Measurements from ENCODE around the gene OXER1.

DNA sequence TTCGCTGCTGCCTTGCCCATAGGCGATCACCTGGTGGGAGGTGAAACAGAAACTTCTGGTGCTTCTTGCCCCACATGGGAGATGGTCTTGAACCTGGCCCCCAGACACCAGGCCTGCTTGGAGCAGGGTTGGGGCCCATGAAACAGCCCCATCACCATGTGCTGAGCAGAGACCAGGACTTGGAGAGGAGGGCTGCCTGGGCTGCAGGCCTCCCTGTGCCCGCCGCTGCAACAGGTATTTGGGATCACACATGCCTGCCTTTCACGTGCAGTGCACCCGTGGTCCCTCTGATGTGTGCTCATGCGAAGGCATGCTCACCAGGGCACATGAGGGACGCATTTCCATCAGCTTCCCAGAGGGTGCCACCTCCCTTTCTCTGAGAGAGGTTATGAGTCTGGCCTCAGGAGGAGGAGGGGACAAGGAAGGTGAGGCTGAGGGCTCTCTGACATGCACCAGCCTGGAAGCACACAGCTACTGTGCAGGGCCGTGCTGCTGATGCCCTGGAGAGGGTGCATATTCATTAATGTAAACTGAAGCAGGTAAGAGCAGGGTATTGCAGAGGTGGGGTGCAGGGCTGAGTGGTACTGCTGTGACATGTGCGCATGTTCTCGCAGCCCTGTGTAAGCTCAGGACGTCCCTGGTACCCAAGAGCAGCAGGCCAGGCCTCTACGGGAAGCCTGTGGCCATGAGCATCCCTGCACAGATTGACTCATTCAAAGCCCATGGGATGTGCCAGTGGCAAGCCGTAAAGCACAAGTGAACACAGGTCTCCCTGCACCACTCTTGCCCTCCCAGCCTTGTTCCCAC lies 4.2 kb upstream of the OXER1 start:
- no peak for TF ChIP-seq EP300 (IDR thresholded peaks at IDR 0.05)
- TF ChIP-seq, protein P1, sequence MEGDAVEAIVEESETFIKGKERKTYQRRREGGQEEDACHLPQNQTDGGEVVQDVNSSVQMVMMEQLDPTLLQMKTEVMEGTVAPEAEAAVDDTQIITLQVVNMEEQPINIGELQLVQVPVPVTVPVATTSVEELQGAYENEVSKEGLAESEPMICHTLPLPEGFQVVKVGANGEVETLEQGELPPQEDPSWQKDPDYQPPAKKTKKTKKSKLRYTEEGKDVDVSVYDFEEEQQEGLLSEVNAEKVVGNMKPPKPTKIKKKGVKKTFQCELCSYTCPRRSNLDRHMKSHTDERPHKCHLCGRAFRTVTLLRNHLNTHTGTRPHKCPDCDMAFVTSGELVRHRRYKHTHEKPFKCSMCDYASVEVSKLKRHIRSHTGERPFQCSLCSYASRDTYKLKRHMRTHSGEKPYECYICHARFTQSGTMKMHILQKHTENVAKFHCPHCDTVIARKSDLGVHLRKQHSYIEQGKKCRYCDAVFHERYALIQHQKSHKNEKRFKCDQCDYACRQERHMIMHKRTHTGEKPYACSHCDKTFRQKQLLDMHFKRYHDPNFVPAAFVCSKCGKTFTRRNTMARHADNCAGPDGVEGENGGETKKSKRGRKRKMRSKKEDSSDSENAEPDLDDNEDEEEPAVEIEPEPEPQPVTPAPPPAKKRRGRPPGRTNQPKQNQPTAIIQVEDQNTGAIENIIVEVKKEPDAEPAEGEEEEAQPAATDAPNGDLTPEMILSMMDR (IDR thresholded peaks at IDR 0.05), result no peak
